ENCODE results near the gene PSKH1.
A peak's percentile ranks its signal among the peaks of the same experiment; 100 is the strongest.
"Not testable (repeated sequence)": the region's sequence is repeated elsewhere in the genome, so short reads cannot be mapped to it uniquely, and the experiment has no call there.

Gene PSKH1

GRCh38 chr16:67892375-67892774, 679 bp upstream of the PSKH1 start:
- no peak for DNase-seq

GRCh38 chr16:67893743-67894399, 817 bp downstream of the PSKH1 start:
- no peak for DNase-seq

GRCh38 chr16:67897231-67897630, 4.2 kb downstream of the PSKH1 start:
- DNase-seq, result no peak

GRCh38 chr16:67901734-67902133, 8.7 kb downstream of the PSKH1 start:
- no peak for DNase-seq

- no peak for DNase-seq
These were observed 9.8 kb downstream of the PSKH1 start for GRCh38 chr16:67902831-67903230.

- no peak for DNase-seq
These were observed 14.5 kb downstream of the PSKH1 start for GRCh38 chr16:67907397-67908180.

GRCh38 chr16:67909056-67909742, 16.1 kb downstream of the PSKH1 start:
- DNase-seq, result no peak

GRCh38 chr16:67910158-67910557, 17.1 kb downstream of the PSKH1 start:
- DNase-seq, result peak; percentile 5 to 62 (median 13)

GRCh38 chr16:67914758-67915495, 21.9 kb downstream of the PSKH1 start:
- no peak for DNase-seq

- not testable (repeated sequence) for DNase-seq
These were observed 22.4 kb downstream of the PSKH1 start for GRCh38 chr16:67915496-67915769.

GRCh38 chr16:67915831-67916723, 23.0 kb downstream of the PSKH1 start:
- DNase-seq, result no peak

- DNase-seq, result peak in 1 of 3 experiments; percentile 46
These were observed 24.2 kb downstream of the PSKH1 start for GRCh38 chr16:67917140-67917851.

GRCh38 chr16:67917852-67918236, 24.8 kb downstream of the PSKH1 start:
- DNase-seq, result peak in 1 of 3 experiments; percentile 62

GRCh38 chr16:67919622-67920221, 26.7 kb downstream of the PSKH1 start:
- peak in 1 of 3 experiments; percentile 20 for DNase-seq

GRCh38 chr16:67922221-67922620, 29.2 kb downstream of the PSKH1 start:
- peak in 1 of 3 experiments; percentile 25 for DNase-seq

GRCh38 chr16:67922740-67923139, 29.7 kb downstream of the PSKH1 start:
- peak; percentile 21 to 76 (median 43) for DNase-seq

GRCh38 chr16:67923414-67924116, 30.5 kb downstream of the PSKH1 start:
- peak in 2 of 3 experiments; percentile 17 to 42 for DNase-seq

- no peak for DNase-seq
These were observed 31.3 kb downstream of the PSKH1 start for GRCh38 chr16:67924140-67924906.

- peak; percentile 77 to 93 (median 81) for DNase-seq
These were observed 33.2 kb downstream of the PSKH1 start for GRCh38 chr16:67926181-67926750.
